Stomach (tissue), 4 donors: Measurements from ENCODE around the gene OAF.

Experiments used
- POLR2AphosphoS5 ChIP-seq, 3 donors: sonication (generic); formaldehyde crosslinking; IDR thresholded peaks; one replicate each; pipeline ENCODE4 v1.6.1; 2016; ENCODE audit warnings: antibody characterized with exemption in 3 of 3
- TF ChIP-seq, protein P1 (sequence below), 7 experiments: fragments of 450-650 bp in 4 of 7; fragments of 200-600 bp in 3 of 7; sonication (generic) in 3 of 7; IDR thresholded peaks; one replicate each; pipeline ENCODE4 v1.5.1; 2016 to 2019; ENCODE audit warnings: antibody characterized with exemption in 7 of 7, control low read depth in 2 of 7, mild to moderate bottlenecking in 1 of 7

DNA sequence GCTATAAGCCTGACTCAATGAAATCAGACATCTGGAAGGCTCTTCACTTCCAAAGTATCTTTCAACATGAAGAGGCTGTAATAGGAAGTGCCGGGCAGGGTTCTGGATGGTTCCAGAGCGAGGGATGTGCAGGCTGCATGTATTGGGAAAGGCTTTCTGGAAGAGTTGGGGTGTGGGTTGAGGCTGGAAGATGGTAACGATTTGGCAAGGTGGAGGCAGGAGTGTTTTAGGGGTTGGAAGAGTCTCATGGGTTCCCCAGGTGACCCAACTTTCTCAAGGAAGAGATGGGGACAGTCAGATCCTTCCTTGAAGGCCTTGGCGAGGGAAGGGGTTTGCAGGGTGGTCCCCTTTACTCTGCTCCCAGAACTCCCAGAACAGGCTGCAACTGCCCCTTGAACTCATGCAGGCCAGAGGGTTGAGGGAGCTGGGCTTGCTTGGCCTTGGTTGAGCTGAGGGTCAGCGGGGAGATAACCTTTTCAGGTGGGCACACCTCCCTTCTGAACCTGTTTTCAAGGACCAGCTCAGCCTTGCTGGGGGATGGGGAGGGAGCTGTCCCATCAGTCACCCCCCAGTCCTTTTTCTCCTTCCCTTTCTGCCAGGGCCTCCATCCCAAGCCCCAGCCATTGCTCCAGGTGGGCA lies 19.7 kb downstream of the OAF start:
- TF ChIP-seq, protein P1, sequence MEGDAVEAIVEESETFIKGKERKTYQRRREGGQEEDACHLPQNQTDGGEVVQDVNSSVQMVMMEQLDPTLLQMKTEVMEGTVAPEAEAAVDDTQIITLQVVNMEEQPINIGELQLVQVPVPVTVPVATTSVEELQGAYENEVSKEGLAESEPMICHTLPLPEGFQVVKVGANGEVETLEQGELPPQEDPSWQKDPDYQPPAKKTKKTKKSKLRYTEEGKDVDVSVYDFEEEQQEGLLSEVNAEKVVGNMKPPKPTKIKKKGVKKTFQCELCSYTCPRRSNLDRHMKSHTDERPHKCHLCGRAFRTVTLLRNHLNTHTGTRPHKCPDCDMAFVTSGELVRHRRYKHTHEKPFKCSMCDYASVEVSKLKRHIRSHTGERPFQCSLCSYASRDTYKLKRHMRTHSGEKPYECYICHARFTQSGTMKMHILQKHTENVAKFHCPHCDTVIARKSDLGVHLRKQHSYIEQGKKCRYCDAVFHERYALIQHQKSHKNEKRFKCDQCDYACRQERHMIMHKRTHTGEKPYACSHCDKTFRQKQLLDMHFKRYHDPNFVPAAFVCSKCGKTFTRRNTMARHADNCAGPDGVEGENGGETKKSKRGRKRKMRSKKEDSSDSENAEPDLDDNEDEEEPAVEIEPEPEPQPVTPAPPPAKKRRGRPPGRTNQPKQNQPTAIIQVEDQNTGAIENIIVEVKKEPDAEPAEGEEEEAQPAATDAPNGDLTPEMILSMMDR (IDR thresholded peaks at IDR 0.05): no peak
- TF ChIP-seq POLR2AphosphoS5 (IDR thresholded peaks at IDR 0.05): no peak
